ENCODE measurements around the gene GLT8D1.
A peak's percentile ranks its signal among the peaks of the same experiment; 100 is the strongest.

GLT8D1 gene

GRCh38 chr3:52743152-52743551 lies 37.6 kb upstream of the GLT8D1 start:
- H3K79me2 ChIP-seq (ENCODE audit: low read length): no peaks in the 10 kb centered on the region
- H3K27me3 ChIP-seq (ENCODE audit: low read depth, low read length): no peaks in the 10 kb centered on the region
- no peaks in the 10 kb centered on the region for H3K4me1 ChIP-seq (ENCODE audit: low read length)
- no peak overlapping the region for H3K4me2 ChIP-seq (ENCODE audit: low read length)
- H3K9me3 ChIP-seq (ENCODE audit: insufficient read depth, low read length): no peaks in the 10 kb centered on the region
- H4K20me1 ChIP-seq (ENCODE audit: insufficient read depth, low read length): no peaks in the 10 kb centered on the region
- no peak overlapping the region for H3K27ac ChIP-seq (ENCODE audit: low read length)
- peaks cover 42% of the 10 kb centered on the region for H3K36me3 ChIP-seq (replicated peaks; ENCODE audit: low read depth, low read length)
- no peak overlapping the region for H3K9ac ChIP-seq (ENCODE audit: low read length)
- H3K4me3 ChIP-seq (ENCODE audit: low read length): no peak overlapping the region
- no peak overlapping the region for H2AFZ ChIP-seq (ENCODE audit: low read depth, low read length)
- TF ChIP-seq, protein P1, sequence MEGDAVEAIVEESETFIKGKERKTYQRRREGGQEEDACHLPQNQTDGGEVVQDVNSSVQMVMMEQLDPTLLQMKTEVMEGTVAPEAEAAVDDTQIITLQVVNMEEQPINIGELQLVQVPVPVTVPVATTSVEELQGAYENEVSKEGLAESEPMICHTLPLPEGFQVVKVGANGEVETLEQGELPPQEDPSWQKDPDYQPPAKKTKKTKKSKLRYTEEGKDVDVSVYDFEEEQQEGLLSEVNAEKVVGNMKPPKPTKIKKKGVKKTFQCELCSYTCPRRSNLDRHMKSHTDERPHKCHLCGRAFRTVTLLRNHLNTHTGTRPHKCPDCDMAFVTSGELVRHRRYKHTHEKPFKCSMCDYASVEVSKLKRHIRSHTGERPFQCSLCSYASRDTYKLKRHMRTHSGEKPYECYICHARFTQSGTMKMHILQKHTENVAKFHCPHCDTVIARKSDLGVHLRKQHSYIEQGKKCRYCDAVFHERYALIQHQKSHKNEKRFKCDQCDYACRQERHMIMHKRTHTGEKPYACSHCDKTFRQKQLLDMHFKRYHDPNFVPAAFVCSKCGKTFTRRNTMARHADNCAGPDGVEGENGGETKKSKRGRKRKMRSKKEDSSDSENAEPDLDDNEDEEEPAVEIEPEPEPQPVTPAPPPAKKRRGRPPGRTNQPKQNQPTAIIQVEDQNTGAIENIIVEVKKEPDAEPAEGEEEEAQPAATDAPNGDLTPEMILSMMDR (IDR thresholded peaks at IDR 0.05; ENCODE audit: low read depth, low read length): no peak
- TF ChIP-seq EZH2phosphoT487 (IDR thresholded peaks at IDR 0.05; ENCODE audit: low read depth): no peak

- H3K9me3 ChIP-seq (ENCODE audit: insufficient read depth, low read length): no peaks in the 10 kb centered on the region
These were observed 36.9 kb upstream of the GLT8D1 start for GRCh38 chr3:52742418-52743041.

GRCh38 chr3:52739730-52740129 lies 34.1 kb upstream of the GLT8D1 start:
- H3K4me2 ChIP-seq (ENCODE audit: low read length): no peak overlapping the region
- no peaks in the 10 kb centered on the region for H3K4me1 ChIP-seq (ENCODE audit: low read length)
- H3K36me3 ChIP-seq (replicated peaks; ENCODE audit: low read depth, low read length): peaks cover 36% of the 10 kb centered on the region
- no peaks in the 10 kb centered on the region for H3K9me3 ChIP-seq (ENCODE audit: insufficient read depth, low read length)
- no peak overlapping the region for H3K27ac ChIP-seq (ENCODE audit: low read length)
- no peaks in the 10 kb centered on the region for H3K27me3 ChIP-seq (ENCODE audit: low read depth, low read length)
- no peaks in the 10 kb centered on the region for H4K20me1 ChIP-seq (ENCODE audit: insufficient read depth, low read length)
- TF ChIP-seq, protein P1 (IDR thresholded peaks at IDR 0.05; ENCODE audit: low read depth, low read length): no peak
- TF ChIP-seq EZH2phosphoT487 (IDR thresholded peaks at IDR 0.05; ENCODE audit: low read depth): no peak
- no peak overlapping the region for H2AFZ ChIP-seq (ENCODE audit: low read depth, low read length)
- H3K79me2 ChIP-seq (ENCODE audit: low read length): no peaks in the 10 kb centered on the region
- no peak overlapping the region for H3K9ac ChIP-seq (ENCODE audit: low read length)
- no peak overlapping the region for H3K4me3 ChIP-seq (ENCODE audit: low read length)

More at GRCh38 chr3:52742418-52743041, 36.9 kb upstream of the GLT8D1 start:
- Histone ChIP-seq H3K4me3 (ENCODE audit: low read length) (no peak overlapping the region), H2AFZ (ENCODE audit: low read depth, low read length) (no peak overlapping the region), H4K20me1 (ENCODE audit: insufficient read depth, low read length) (no peaks in the 10 kb centered on the region), H3K4me1 (ENCODE audit: low read length) (no peaks in the 10 kb centered on the region), H3K4me2 (ENCODE audit: low read length) (no peak overlapping the region), H3K79me2 (ENCODE audit: low read length) (no peaks in the 10 kb centered on the region), H3K27me3 (ENCODE audit: low read depth, low read length) (no peaks in the 10 kb centered on the region), H3K27ac (ENCODE audit: low read length) (no peak overlapping the region), H3K36me3 (replicated peaks; ENCODE audit: low read depth, low read length) (peaks cover 40% of the 10 kb centered on the region), H3K9ac (ENCODE audit: low read length) (no peak overlapping the region)
- no peak for TF ChIP-seq EZH2phosphoT487 (IDR thresholded peaks at IDR 0.05; ENCODE audit: low read depth)
- TF ChIP-seq, protein P1 (IDR thresholded peaks at IDR 0.05; ENCODE audit: low read depth, low read length): peak; percentile 85

GRCh38 chr3:52733256-52733891 lies 27.8 kb upstream of the GLT8D1 start:
- TF ChIP-seq, protein P1 (IDR thresholded peaks at IDR 0.05; ENCODE audit: low read depth, low read length): no peak
- no peak for TF ChIP-seq EZH2phosphoT487 (IDR thresholded peaks at IDR 0.05; ENCODE audit: low read depth)
- Histone ChIP-seq H2AFZ (ENCODE audit: low read depth, low read length) (no peak overlapping the region), H3K9me3 (ENCODE audit: insufficient read depth, low read length) (peaks cover 10% of the 10 kb centered on the region; the same call in 1 of the 2 replicates), H3K4me1 (ENCODE audit: low read length) (peaks cover 5% of the 10 kb centered on the region; the same call in 1 of the 2 replicates), H3K9ac (ENCODE audit: low read length) (no peak overlapping the region), H3K27me3 (ENCODE audit: low read depth, low read length) (no peaks in the 10 kb centered on the region), H3K79me2 (ENCODE audit: low read length) (no peaks in the 10 kb centered on the region), H4K20me1 (ENCODE audit: insufficient read depth, low read length) (no peaks in the 10 kb centered on the region), H3K27ac (ENCODE audit: low read length) (no peak overlapping the region), H3K36me3 (replicated peaks; ENCODE audit: low read depth, low read length) (peaks cover 45% of the 10 kb centered on the region), H3K4me3 (ENCODE audit: low read length) (no peak overlapping the region), H3K4me2 (ENCODE audit: low read length) (no peak overlapping the region)

Data from OCI-LY3 (cell line).